Measurements from ENCODE around the gene SLC49A3. TPM values are rescaled to one million over a fixed set of nuclear protein-coding genes. Genes with fewer than 3 reads are reported as not detected.

Gene SLC49A3
- total and polyA plus RNA-seq, 2 of the 13 experiments (the other 11 are each of a cell fraction or from before 2014, with no cell fraction given): 0.07 to 0.17 TPM

DNA sequence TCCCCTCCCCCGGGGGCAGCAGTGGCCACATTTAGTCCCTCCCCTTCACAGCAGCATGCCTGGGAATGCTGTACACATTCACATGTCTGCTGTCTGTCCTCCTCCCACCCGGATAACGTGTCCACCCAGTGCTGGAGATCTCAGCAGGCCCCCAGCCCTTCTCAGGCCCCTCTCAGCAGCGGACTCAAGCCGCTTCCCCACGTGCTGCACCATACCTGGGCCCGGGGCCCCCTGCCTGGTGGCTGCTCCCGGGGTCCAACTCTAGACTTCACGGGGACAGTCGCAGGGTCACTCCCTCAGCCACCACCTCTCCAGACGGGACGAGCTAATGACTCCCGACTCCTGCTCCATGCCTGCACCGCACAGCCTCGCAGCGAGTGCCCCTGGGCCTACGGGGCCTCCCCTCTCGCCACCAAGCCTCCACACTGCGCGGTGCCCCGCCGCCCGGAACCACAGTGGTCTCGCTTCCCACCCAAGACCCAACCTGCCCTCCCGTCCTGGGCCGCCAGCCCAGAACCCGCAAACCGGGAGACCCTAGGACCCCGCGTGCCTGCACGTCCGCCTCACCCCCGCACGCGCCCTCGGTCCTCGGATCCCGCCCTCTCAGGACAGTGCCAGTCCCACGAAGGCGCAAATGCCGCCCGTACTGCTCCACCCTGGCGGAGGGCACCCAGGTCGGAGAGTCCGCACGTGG lies 15.4 kb upstream of the SLC49A3 start:
- no peaks in the 10 kb centered on the region for H3K9me3 ChIP-seq (ENCODE audit: low read length)
- no peak for FAIRE-seq
- ATAC-seq: no peak
- peaks cover 27% of the 10 kb centered on the region for H3K79me2 ChIP-seq (ENCODE audit: insufficient read depth, low read length)
- peaks cover 3 to 12% of the 10 kb centered on the region in 2 experiments; a peak in 2 of 5 replicates for H3K27me3 ChIP-seq (ENCODE audit: control insufficient read depth in 1 of 2, insufficient read depth in 2 of 2, low read length in 2 of 2)
- peak overlapping the region; percentile 49; the same call in 1 of the 2 replicates for H3K4me2 ChIP-seq (ENCODE audit: low read depth, low read length)
- DNase-seq (ENCODE audit: low spot score): no peak
- H3K4me3 ChIP-seq (replicated peaks in 1 of 3; ENCODE audit: insufficient read depth in 1 of 3, low read depth in 2 of 3, low read length in 3 of 3): peak overlapping the region in 1 of 3 experiments; percentile 38; a peak in 1 of 6 replicates
- in situ Hi-C loops (cut with HindIII; ENCODE audit: extremely low pct_ligation_motif_present, low pct_unique_long_range_greater_than_20kb) (no loop called here), intact Hi-C loops (cut with micrococcal nuclease; ENCODE audit: unreplicated experiment) (loop anchor here (2.0 kb wide), 1 partner anchor 18 kb away; no protein-coding TSS in a partner anchor)
- peaks cover 0 to under 1% of the 10 kb centered on the region in 2 experiments; a peak in 2 of 5 replicates for H3K36me3 ChIP-seq (replicated peaks in 1 of 2; ENCODE audit: control insufficient read depth in 1 of 2, insufficient read depth in 2 of 2, low read length in 2 of 2)
- ChIA-PET CTCF (ENCODE audit: low intra/inter-chr PET ratio, low total read pairs) (no interaction called here), POLR2A (no interaction called here)
- H3K27ac ChIP-seq (ENCODE audit: extremely low read length, insufficient read depth, low read length): no peak overlapping the region
- WGBS (ENCODE audit: low lambda C conversion rate): 75% methylated on average over 35 of the region's 46 CpGs
- no TSS peak for BruUV-seq (replicated peaks)
- H3K4me1 ChIP-seq (ENCODE audit: insufficient read depth, low read length): peaks cover 58% of the 10 kb centered on the region
- H3K9ac ChIP-seq (ENCODE audit: insufficient read depth, low read depth, low read length): no peak overlapping the region
- no peak overlapping the region for H2AFZ ChIP-seq (ENCODE audit: low read length)
- peaks cover 19% of the 10 kb centered on the region for H4K20me1 ChIP-seq (ENCODE audit: insufficient read depth, low read length)
- no peak for TF ChIP-seq ZNF598 (CRISPR knock-in tag; IDR thresholded peaks at IDR 0.05; ENCODE audit: borderline replicate concordance)
- no peak for TF ChIP-seq CC2D1A (CRISPR knock-in tag; IDR thresholded peaks at IDR 0.05)
- no peak for TF ChIP-seq MAZ (IDR thresholded peaks at IDR 0.05; ENCODE audit: borderline replicate concordance, low read depth, low read length)
- TF ChIP-seq MAZ (CRISPR knock-in tag; IDR thresholded peaks at IDR 0.05; ENCODE audit: low read depth): no peak
- no peak for TF ChIP-seq ZNF781 (CRISPR knock-in tag; IDR thresholded peaks at IDR 0.05; ENCODE audit: borderline replicate concordance, not compliant biosample characterization)
- TF ChIP-seq ZNF879 (CRISPR knock-in tag; IDR thresholded peaks at IDR 0.05): no peak
- no peak for TF ChIP-seq ZNF773 (CRISPR knock-in tag; IDR thresholded peaks at IDR 0.05; ENCODE audit: borderline replicate concordance)
- no peak for TF ChIP-seq RAD51 (IDR thresholded peaks at IDR 0.05; ENCODE audit: borderline replicate concordance)
- TF ChIP-seq PCBP1 (IDR thresholded peaks at IDR 0.05; ENCODE audit: borderline replicate concordance, low read depth, low read length): no peak
- TF ChIP-seq, protein P1, sequence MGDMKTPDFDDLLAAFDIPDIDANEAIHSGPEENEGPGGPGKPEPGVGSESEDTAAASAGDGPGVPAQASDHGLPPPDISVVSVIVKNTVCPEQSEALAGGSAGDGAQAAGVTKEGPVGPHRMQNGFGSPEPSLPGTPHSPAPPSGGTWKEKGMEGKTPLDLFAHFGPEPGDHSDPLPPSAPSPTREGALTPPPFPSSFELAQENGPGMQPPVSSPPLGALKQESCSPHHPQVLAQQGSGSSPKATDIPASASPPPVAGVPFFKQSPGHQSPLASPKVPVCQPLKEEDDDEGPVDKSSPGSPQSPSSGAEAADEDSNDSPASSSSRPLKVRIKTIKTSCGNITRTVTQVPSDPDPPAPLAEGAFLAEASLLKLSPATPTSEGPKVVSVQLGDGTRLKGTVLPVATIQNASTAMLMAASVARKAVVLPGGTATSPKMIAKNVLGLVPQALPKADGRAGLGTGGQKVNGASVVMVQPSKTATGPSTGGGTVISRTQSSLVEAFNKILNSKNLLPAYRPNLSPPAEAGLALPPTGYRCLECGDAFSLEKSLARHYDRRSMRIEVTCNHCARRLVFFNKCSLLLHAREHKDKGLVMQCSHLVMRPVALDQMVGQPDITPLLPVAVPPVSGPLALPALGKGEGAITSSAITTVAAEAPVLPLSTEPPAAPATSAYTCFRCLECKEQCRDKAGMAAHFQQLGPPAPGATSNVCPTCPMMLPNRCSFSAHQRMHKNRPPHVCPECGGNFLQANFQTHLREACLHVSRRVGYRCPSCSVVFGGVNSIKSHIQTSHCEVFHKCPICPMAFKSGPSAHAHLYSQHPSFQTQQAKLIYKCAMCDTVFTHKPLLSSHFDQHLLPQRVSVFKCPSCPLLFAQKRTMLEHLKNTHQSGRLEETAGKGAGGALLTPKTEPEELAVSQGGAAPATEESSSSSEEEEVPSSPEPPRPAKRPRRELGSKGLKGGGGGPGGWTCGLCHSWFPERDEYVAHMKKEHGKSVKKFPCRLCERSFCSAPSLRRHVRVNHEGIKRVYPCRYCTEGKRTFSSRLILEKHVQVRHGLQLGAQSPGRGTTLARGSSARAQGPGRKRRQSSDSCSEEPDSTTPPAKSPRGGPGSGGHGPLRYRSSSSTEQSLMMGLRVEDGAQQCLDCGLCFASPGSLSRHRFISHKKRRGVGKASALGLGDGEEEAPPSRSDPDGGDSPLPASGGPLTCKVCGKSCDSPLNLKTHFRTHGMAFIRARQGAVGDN (CRISPR knock-in tag; IDR thresholded peaks at IDR 0.05): peak; percentile 39
- TF ChIP-seq, protein P2, sequence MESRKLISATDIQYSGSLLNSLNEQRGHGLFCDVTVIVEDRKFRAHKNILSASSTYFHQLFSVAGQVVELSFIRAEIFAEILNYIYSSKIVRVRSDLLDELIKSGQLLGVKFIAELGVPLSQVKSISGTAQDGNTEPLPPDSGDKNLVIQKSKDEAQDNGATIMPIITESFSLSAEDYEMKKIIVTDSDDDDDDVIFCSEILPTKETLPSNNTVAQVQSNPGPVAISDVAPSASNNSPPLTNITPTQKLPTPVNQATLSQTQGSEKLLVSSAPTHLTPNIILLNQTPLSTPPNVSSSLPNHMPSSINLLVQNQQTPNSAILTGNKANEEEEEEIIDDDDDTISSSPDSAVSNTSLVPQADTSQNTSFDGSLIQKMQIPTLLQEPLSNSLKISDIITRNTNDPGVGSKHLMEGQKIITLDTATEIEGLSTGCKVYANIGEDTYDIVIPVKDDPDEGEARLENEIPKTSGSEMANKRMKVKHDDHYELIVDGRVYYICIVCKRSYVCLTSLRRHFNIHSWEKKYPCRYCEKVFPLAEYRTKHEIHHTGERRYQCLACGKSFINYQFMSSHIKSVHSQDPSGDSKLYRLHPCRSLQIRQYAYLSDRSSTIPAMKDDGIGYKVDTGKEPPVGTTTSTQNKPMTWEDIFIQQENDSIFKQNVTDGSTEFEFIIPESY (CRISPR knock-in tag; IDR thresholded peaks at IDR 0.05): peak; percentile 63; the same call in 1 of the 2 replicates
- no peak for TF ChIP-seq ISL2 (CRISPR knock-in tag; IDR thresholded peaks at IDR 0.05)
- no peak for TF ChIP-seq KAT8 (CRISPR knock-in tag; IDR thresholded peaks at IDR 0.05)
- no peak for TF ChIP-seq SPEN (CRISPR knock-in tag; IDR thresholded peaks at IDR 0.05; ENCODE audit: low read depth)
- TF ChIP-seq SP140L (CRISPR knock-in tag; IDR thresholded peaks at IDR 0.05; ENCODE audit: borderline replicate concordance): no peak
- no peak for TF ChIP-seq SIN3A (IDR thresholded peaks at IDR 0.05; ENCODE audit: borderline replicate concordance, low read depth, low read length)
- peak; percentile 78 for TF ChIP-seq ZNF317 (CRISPR knock-in tag; IDR thresholded peaks at IDR 0.05)
- TF ChIP-seq ZFP36L1 (CRISPR knock-in tag; IDR thresholded peaks at IDR 0.05): no peak
- no peak for TF ChIP-seq TCF12 (IDR thresholded peaks at IDR 0.05)
- TF ChIP-seq TCF12 (CRISPR knock-in tag; IDR thresholded peaks at IDR 0.05): no peak
